Loucy (cell line): ENCODE measurements around the gene TTF2.

ENCODE experiments used
- CTCF ChIP-seq: fragments of 200-600 bp; sonication (generic); conservative IDR thresholded peaks from 2 replicates; pipeline ENCODE4 v1.5.1; 2014; ENCODE audit warnings: mild to moderate bottlenecking, antibody characterized with exemption, low read length
- EZH2phosphoT487 ChIP-seq: fragments of 200-600 bp; IDR thresholded peaks from 2 replicates; pipeline ENCODE4 v1.6.1; 2018; ENCODE audit warnings: antibody characterized with exemption, mild to moderate bottlenecking, moderate library complexity, borderline replicate concordance

GRCh38 chr1:117146575-117147340 lies 86.6 kb downstream of the TTF2 start:
- TF ChIP-seq CTCF (no peak), EZH2phosphoT487 (no peak)
